HCT116 (cell line): Measurements from ENCODE around the gene PBX1. TPM values are rescaled to one million over a fixed set of nuclear protein-coding genes. Genes with fewer than 3 reads are reported as not detected.

Source experiments
- ATAC-seq: fragments of 200-7000 bp; cut with Tn5 transposase; 2 replicates; pipeline ENCODE4 v1.9.1; 2020; ENCODE audit warnings: mild to moderate bottlenecking, moderate library complexity
- BruUV-seq: library from RNA; stranded (reverse); fragments of 400-500 nt; replicated peaks from 2 replicates; lab custom pipeline; 2021; lab: Mats Ljungman, UMichigan
- CTCF ChIA-PET: fragments of 300-600 bp; sonication (Branson Sonifier 250); formaldehyde crosslinking; loops from one replicate; lab custom pipeline; 2021; ENCODE audit warnings: antibody characterized with exemption; lab: Charles Lee
- POLR2A ChIA-PET: fragments of 300-600, 350-600 bp; sonication (Branson Sonifier 250); formaldehyde crosslinking; loops from one replicate; lab custom pipeline; 2021; ENCODE audit warnings: antibody characterized with exemption; lab: Charles Lee
- RAD21 ChIA-PET, 2 experiments: fragments of 300-600 bp; sonication (Branson Sonifier 250); formaldehyde crosslinking; loops; one replicate each; lab custom pipeline; 2023; ENCODE audit warnings: low total read pairs in 2 of 2; ENCODE audit not compliant: uncharacterized antibody in 2 of 2, unreplicated experiment in 2 of 2, low non-redundant PET in 1 of 2; lab: Charles Lee
- DNase-seq: peaks from one replicate; pipeline ENCODE4 v3.0.0-alpha.2; 2010; ENCODE audit warnings: low read depth, low spot score
- H2AFZ ChIP-seq: fragments of 200-600 bp; shearing (Covaris generic), sonication (generic); 2 replicates; pipeline ENCODE4 v1.6.1; 2017; ENCODE audit warnings: low read depth, mixed run types, mixed read lengths, antibody characterized with exemption, low read length; ENCODE audit not compliant: poor library complexity, severe bottlenecking
- H3K27ac ChIP-seq: 2 replicates; pipeline ENCODE4 v1.5.1; 2012; ENCODE audit warnings: low read depth, low read length
- H3K27me3 ChIP-seq: fragments of 200-600 bp; sonication (generic); 2 replicates; pipeline ENCODE4 v1.6.1; 2016; ENCODE audit warnings: mixed run types, low read length, mixed read lengths; ENCODE audit not compliant: insufficient read depth
- H3K36me3 ChIP-seq, 2 experiments: fragments of 200-500 bp in 1 of 2; fragments of 200-600 bp in 1 of 2; sonication (Bioruptor generic) in 1 of 2; sonication (generic) in 1 of 2; 2 replicates each; pipeline versions ENCODE4 v1.5.1 to v1.6.1; 2014 to 2016; ENCODE audit warnings: low read length in 2 of 2, inconsistent platforms in 1 of 2, mixed read lengths in 1 of 2, mixed run types in 1 of 2; ENCODE audit not compliant: insufficient read depth in 2 of 2, control insufficient read depth in 1 of 2
- H3K4me1 ChIP-seq, 2 experiments: fragments of 200-600 bp in 1 of 2; sonication (generic) in 1 of 2; 2 replicates each; pipeline versions ENCODE4 v1.5.1 to v1.6.1; 2012 to 2017; ENCODE audit warnings: low read length in 2 of 2, inconsistent platforms in 1 of 2, mild to moderate bottlenecking in 1 of 2, mixed read lengths in 1 of 2, mixed run types in 1 of 2, moderate library complexity in 1 of 2; ENCODE audit not compliant: insufficient read depth in 2 of 2, control insufficient read depth in 1 of 2
- H3K4me2 ChIP-seq: fragments of 200-600 bp; sonication (generic); 2 replicates; pipeline ENCODE4 v1.6.1; 2017; ENCODE audit warnings: mixed run types, low read length, mixed read lengths
- H3K4me3 ChIP-seq, 2 experiments: fragments of 200-600 bp in 1 of 2; sonication (generic) in 1 of 2; replicated peaks in 1 of 2; 2 replicates each; pipeline ENCODE4 v1.5.1; 2011 to 2016; ENCODE audit warnings: low read length in 2 of 2, control low read depth in 1 of 2, low read depth in 1 of 2, mild to moderate bottlenecking in 1 of 2, mixed read lengths in 1 of 2, mixed run types in 1 of 2
- H3K79me2 ChIP-seq: fragments of 200-600 bp; sonication (generic); 2 replicates; pipeline ENCODE4 v1.6.1; 2017; ENCODE audit warnings: mild to moderate bottlenecking, mixed run types, low read length, moderate library complexity, mixed read lengths; ENCODE audit not compliant: insufficient read depth
- H3K9ac ChIP-seq: fragments of 200-600 bp; sonication (generic); 2 replicates; pipeline ENCODE4 v1.6.1; 2016; ENCODE audit warnings: low read length, mixed read lengths
- H3K9me2 ChIP-seq: fragments of 200-600 bp; sonication (generic), shearing (Covaris generic); 2 replicates; pipeline ENCODE4 v1.6.1; 2017; ENCODE audit warnings: mixed run types, mild to moderate bottlenecking, moderate library complexity; ENCODE audit not compliant: insufficient read depth
- H3K9me3 ChIP-seq, 2 experiments: fragments of 200-500 bp in 1 of 2; fragments of 200-600 bp in 1 of 2; sonication (Bioruptor generic) in 1 of 2; sonication (generic) in 1 of 2; 2 replicates each; pipeline ENCODE4 v1.6.1; 2014 to 2017; ENCODE audit warnings: low read length in 2 of 2, mixed read lengths in 2 of 2, inconsistent platforms in 1 of 2, low read depth in 1 of 2, mild to moderate bottlenecking in 1 of 2, mixed run types in 1 of 2, moderate library complexity in 1 of 2; ENCODE audit not compliant: control insufficient read depth in 1 of 2, insufficient read depth in 1 of 2
- H4K20me1 ChIP-seq: fragments of 200-600 bp; sonication (generic), shearing (Covaris generic); 2 replicates; pipeline ENCODE4 v1.6.1; 2017; ENCODE audit warnings: mixed run types, mild to moderate bottlenecking, moderate library complexity; ENCODE audit not compliant: insufficient read depth
- CTCF ChIP-seq, 3 experiments: fragments of 200-600 bp in 1 of 3; sonication (generic) in 1 of 3; IDR thresholded peaks in 2 of 3; conservative IDR thresholded peaks in 1 of 3; 2 replicates each; pipeline ENCODE4 v1.5.1; 2012 to 2017; ENCODE audit warnings: low read depth in 2 of 3, low read length in 2 of 3, antibody characterized with exemption in 1 of 3, borderline replicate concordance in 1 of 3, control low read depth in 1 of 3, mild to moderate bottlenecking in 1 of 3, mixed read lengths in 1 of 3, mixed run types in 1 of 3, moderate library complexity in 1 of 3; ENCODE audit not compliant: insufficient read depth in 1 of 3
- ELF1 ChIP-seq: IDR thresholded peaks from 2 replicates; pipeline ENCODE4 v1.6.1; 2012; ENCODE audit warnings: low read depth, borderline replicate concordance
- EZH2phosphoT487 ChIP-seq: fragments of 200-600 bp; IDR thresholded peaks from 2 replicates; pipeline ENCODE4 v1.6.1; 2018; ENCODE audit warnings: antibody characterized with exemption, borderline replicate concordance
- FOSL1 ChIP-seq: IDR thresholded peaks from 2 replicates; pipeline ENCODE4 v1.6.1; 2012; ENCODE audit warnings: low read depth
- JUND ChIP-seq: IDR thresholded peaks from 2 replicates; pipeline ENCODE4 v1.6.1; 2012
- MAX ChIP-seq: IDR thresholded peaks from 2 replicates; pipeline ENCODE4 v1.6.1; 2012
- POLR2A ChIP-seq: IDR thresholded peaks from 2 replicates; pipeline ENCODE4 v1.7.0; 2011; ENCODE audit warnings: borderline replicate concordance; ENCODE audit not compliant: insufficient read depth, insufficient read length; ENCODE audit errors: extremely low read depth
- RAD21 ChIP-seq: IDR thresholded peaks from 2 replicates; pipeline ENCODE4 v1.6.1; 2012; ENCODE audit warnings: low read depth, mild to moderate bottlenecking
- SIN3A ChIP-seq: IDR thresholded peaks from 2 replicates; pipeline ENCODE4 v1.6.1; 2012; ENCODE audit warnings: low read depth
- SP1 ChIP-seq: IDR thresholded peaks from 2 replicates; pipeline ENCODE4 v1.6.1; 2012; ENCODE audit warnings: low read depth
- SRF ChIP-seq: IDR thresholded peaks from 2 replicates; pipeline ENCODE4 v1.6.1; 2012; ENCODE audit warnings: low read depth
- TCF7L2 ChIP-seq: IDR thresholded peaks from 2 replicates; pipeline ENCODE4 v1.7.0; 2011; ENCODE audit warnings: borderline replicate concordance, inconsistent platforms; ENCODE audit not compliant: insufficient read depth, insufficient read length; ENCODE audit errors: extremely low read depth
- ZFX ChIP-seq: fragments of 450-650 bp; IDR thresholded peaks from 2 replicates; pipeline ENCODE4 v1.6.1; 2017
- ZNF274 ChIP-seq: fragments of 200-500 bp; sonication (Bioruptor generic); IDR thresholded peaks from 2 replicates; pipeline ENCODE4 v1.6.1; 2014; ENCODE audit warnings: mild to moderate bottlenecking, low read depth, low read length, inconsistent platforms
- intact Hi-C: fragments of 100-400 bp; cut with micrococcal nuclease; formaldehyde crosslinking; loops from 2 replicates; pipeline ENCODE4 v1.10.0; 2022
- total RNA-seq: library from RNA; stranded (reverse); gene quantifications from one replicate; pipeline ENCODE4 v1.2.1, GENCODE V29; 2021; ENCODE audit not compliant: unreplicated experiment
- TF ChIP-seq, protein P1 (sequence below): IDR thresholded peaks from 2 replicates; pipeline ENCODE4 v1.6.1; 2011; ENCODE audit warnings: mild to moderate bottlenecking, low read length, moderate library complexity; ENCODE audit not compliant: insufficient replicate concordance; ENCODE audit errors: extremely low read depth

Gene PBX1
- total RNA-seq, 1 experiment from 2014 or later, result 29.6 TPM

- no TSS peak for BruUV-seq
Observed at GRCh38 chr1:164842870-164843269, 283.9 kb downstream of the PBX1 start.

DNA sequence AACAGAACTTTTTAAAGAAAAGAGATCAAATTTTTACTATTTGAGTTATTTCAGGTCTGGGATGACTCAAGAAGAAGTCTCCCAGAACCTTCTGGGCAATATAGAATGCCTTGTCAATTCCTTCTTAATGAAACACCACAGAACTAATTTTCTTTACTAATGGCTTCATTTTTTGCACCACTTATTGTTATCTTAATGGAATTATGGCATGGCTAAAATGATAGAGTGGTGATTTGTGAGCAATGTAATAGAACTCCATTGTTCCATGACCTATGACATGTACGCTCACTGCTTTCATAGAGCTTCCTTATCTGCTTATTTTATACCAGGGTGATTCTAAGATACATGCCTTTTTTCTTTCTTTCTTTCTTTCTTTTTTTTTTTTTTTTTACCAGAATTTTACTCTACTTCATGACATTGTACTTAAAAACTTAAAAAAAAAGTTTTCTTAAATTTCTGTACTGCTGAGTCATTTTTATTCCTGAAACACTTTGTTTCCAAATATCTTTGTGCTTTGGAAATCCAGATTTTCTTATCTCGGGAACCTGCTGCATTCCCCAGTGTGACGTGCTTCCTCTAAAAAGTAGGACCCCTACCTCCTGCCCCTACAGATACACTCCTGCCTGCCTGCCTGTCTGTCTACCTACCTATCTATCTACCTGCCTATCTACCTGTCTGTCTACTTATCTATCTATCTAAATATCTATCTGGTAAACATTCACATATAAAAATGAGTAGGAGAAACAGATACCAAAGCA is 284.9 kb downstream of the PBX1 start:
- Histone ChIP-seq H2AFZ (no peak overlapping the region), H4K20me1 (no peaks in the 10 kb centered on the region), H3K9me2 (no peaks in the 10 kb centered on the region), H3K4me1 (no peaks in the 10 kb centered on the region), H3K36me3 (no peaks in the 10 kb centered on the region), H3K27ac (no peak overlapping the region), H3K4me2 (no peak overlapping the region), H3K9ac (no peak overlapping the region), H3K4me3 (no peak overlapping the region), H3K79me2 (no peaks in the 10 kb centered on the region), H3K27me3 (no peaks in the 10 kb centered on the region), H3K9me3 (no peaks in the 10 kb centered on the region)
- DNase-seq (no peak), ATAC-seq (no peak)
- no TSS peak for BruUV-seq
- intact Hi-C loops, result no loop called here
- ChIA-PET CTCF (no interaction called here), RAD21 (no interaction called here), POLR2A (no interaction called here)
- TF ChIP-seq EZH2phosphoT487 (no peak), FOSL1 (no peak), ELF1 (no peak), ZFX (no peak), CTCF (IDR thresholded peaks at IDR 0.05 in 2 of 3, conservative IDR thresholded peaks at IDR 0.05 in 1 of 3; ENCODE audit: borderline replicate concordance in 1 of 3, insufficient read depth in 1 of 3, low read depth in 2 of 3, low read length in 2 of 3) (no peak), ZNF274 (no peak), SIN3A (no peak), SRF (no peak), RAD21 (no peak), SP1 (no peak), MAX (no peak), JUND (no peak), POLR2A (no peak)

More at GRCh38 chr1:164842870-164843269, 283.9 kb downstream of the PBX1 start:
- Histone ChIP-seq H3K9ac (no peak overlapping the region), H3K27me3 (no peaks in the 10 kb centered on the region), H3K4me2 (no peak overlapping the region), H3K4me1 (no peaks in the 10 kb centered on the region), H3K4me3 (no peak overlapping the region), H3K9me3 (no peaks in the 10 kb centered on the region), H3K79me2 (no peaks in the 10 kb centered on the region), H3K27ac (no peak overlapping the region), H4K20me1 (no peaks in the 10 kb centered on the region), H3K9me2 (no peaks in the 10 kb centered on the region), H3K36me3 (no peaks in the 10 kb centered on the region), H2AFZ (no peak overlapping the region)
- TF ChIP-seq ELF1, result no peak
- TF ChIP-seq, protein P1, sequence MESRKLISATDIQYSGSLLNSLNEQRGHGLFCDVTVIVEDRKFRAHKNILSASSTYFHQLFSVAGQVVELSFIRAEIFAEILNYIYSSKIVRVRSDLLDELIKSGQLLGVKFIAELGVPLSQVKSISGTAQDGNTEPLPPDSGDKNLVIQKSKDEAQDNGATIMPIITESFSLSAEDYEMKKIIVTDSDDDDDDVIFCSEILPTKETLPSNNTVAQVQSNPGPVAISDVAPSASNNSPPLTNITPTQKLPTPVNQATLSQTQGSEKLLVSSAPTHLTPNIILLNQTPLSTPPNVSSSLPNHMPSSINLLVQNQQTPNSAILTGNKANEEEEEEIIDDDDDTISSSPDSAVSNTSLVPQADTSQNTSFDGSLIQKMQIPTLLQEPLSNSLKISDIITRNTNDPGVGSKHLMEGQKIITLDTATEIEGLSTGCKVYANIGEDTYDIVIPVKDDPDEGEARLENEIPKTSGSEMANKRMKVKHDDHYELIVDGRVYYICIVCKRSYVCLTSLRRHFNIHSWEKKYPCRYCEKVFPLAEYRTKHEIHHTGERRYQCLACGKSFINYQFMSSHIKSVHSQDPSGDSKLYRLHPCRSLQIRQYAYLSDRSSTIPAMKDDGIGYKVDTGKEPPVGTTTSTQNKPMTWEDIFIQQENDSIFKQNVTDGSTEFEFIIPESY, result no peak
- TF ChIP-seq TCF7L2, result no peak
- no peak for TF ChIP-seq RAD21
- RAD21 ChIA-PET, result no interaction called here
- no peak for ATAC-seq
- CTCF ChIA-PET, result no interaction called here
- DNase-seq, result no peak
- intact Hi-C loops, result no loop called here
- POLR2A ChIA-PET, result no interaction called here
